IPS-18a (cell line): Measurements from ENCODE around the gene CCR5.

Experiments used
- H3K27ac ChIP-seq: one replicate; pipeline ENCODE4 v1.5.1; 2013; ENCODE audit warnings: low read length
- H3K27me3 ChIP-seq: one replicate; pipeline ENCODE4 v1.6.1; 2013; ENCODE audit warnings: mild to moderate bottlenecking, low read length; ENCODE audit not compliant: control insufficient read depth, insufficient read depth
- H3K36me3 ChIP-seq: one replicate; pipeline ENCODE4 v1.6.1; 2013; ENCODE audit warnings: low read depth, low read length; ENCODE audit not compliant: control insufficient read depth
- H3K4me1 ChIP-seq: one replicate; pipeline ENCODE4 v1.6.1; 2013; ENCODE audit warnings: low read depth, low read length; ENCODE audit not compliant: control insufficient read depth
- H3K4me3 ChIP-seq: one replicate; pipeline ENCODE4 v1.5.1; 2013; ENCODE audit warnings: low read length
- H3K9ac ChIP-seq: one replicate; pipeline ENCODE4 v1.6.1; 2013; ENCODE audit warnings: mild to moderate bottlenecking, low read length, moderate library complexity
- H3K9me3 ChIP-seq: one replicate; pipeline ENCODE4 v1.6.1; 2013; ENCODE audit warnings: low read depth, low read length; ENCODE audit not compliant: control insufficient read depth

The CCR5 gene

GRCh38 chr3:46349484-46350261 lies 21.1 kb upstream of the CCR5 start:
- H3K36me3 ChIP-seq: no peaks in the 10 kb centered on the region
- no peak overlapping the region for H3K9ac ChIP-seq
- no peak overlapping the region for H3K4me3 ChIP-seq
- H3K27ac ChIP-seq: no peak overlapping the region
- H3K27me3 ChIP-seq: no peaks in the 10 kb centered on the region
- peaks cover 3% of the 10 kb centered on the region for H3K9me3 ChIP-seq
- H3K4me1 ChIP-seq: no peaks in the 10 kb centered on the region

DNA sequence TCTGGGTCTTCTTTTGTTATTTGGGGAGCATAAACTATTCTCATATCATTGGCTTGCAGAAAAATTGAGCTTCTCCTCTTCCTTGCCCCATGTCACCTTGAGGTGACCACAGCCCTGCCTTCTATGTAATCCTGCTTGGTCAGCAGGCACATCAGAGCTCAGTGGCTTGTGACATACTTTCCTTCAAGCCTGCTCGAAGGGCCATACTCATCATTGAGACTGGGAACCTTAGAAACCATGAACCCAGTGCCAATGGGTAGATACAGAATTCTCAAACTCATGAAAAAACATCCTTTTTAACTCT lies 20.5 kb upstream of the CCR5 start:
- Histone ChIP-seq H3K9ac (no peak overlapping the region), H3K27ac (no peak overlapping the region), H3K4me1 (no peaks in the 10 kb centered on the region), H3K9me3 (peaks cover 3% of the 10 kb centered on the region), H3K4me3 (no peak overlapping the region), H3K27me3 (no peaks in the 10 kb centered on the region), H3K36me3 (no peaks in the 10 kb centered on the region)

DNA sequence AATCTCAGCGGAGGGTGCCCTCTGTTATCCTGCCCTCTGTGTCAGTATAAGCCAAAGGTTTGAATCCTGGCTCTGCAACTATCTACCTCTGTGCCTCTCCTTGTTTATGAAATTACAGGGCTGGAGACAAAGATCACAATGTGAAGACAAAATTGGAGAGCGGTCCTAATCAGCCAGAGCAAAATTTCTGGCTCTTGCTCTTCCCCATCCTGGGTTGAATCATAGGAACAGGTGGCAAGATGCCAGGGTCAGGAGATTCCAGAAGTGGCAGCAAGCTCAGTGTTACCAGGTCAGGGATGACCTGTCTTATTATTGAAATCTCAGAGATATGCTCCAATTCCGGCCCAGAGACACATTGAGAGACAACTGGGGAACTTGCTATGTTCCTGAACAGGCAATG lies 19.1 kb upstream of the CCR5 start:
- Histone ChIP-seq H3K4me3 (no peak overlapping the region), H3K36me3 (no peaks in the 10 kb centered on the region), H3K9me3 (no peaks in the 10 kb centered on the region), H3K27me3 (no peaks in the 10 kb centered on the region), H3K27ac (no peak overlapping the region), H3K9ac (no peak overlapping the region), H3K4me1 (no peaks in the 10 kb centered on the region)

- Histone ChIP-seq H3K4me1 (no peaks in the 10 kb centered on the region), H3K27me3 (no peaks in the 10 kb centered on the region)
Measured at GRCh38 chr3:46353090-46353489, 17.7 kb upstream of the CCR5 start.

DNA sequence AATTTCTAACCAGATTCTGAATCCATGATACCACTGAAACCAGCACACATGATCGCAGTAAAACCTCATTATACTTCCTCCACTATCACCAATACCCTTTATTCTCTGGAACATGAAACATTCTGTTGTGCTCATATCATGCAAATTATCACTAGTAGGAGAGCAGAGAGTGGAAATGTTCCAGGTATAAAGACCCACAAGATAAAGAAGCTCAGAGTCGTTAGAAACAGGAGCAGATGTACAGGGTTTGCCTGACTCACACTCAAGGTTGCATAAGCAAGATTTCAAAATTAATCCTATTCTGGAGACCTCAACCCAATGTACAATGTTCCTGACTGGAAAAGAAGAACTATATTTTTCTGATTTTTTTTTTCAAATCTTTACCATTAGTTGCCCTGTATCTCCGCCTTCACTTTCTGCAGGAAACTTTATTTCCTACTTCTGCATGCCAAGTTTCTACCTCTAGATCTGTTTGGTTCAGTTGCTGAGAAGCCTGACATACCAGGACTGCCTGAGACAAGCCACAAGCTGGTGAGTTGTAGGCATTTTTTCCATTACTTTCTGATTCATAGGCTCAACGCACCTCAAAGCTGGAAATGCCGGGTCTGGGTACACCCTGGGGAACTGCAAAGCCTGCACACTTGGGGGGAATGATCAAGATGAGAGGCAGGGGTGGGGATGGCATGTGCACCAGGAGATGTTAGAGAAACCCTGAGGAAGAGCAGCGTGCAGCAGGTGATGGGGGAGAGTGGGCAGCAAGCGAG lies 16.9 kb upstream of the CCR5 start, which contains the start of gene CCR2:
TSS of gene CCR2 (plus strand) at position 465 of the 764 bp plus-strand sequence. CDS start 3,417 bp downstream, outside the sequence.
- H3K4me1 ChIP-seq: no peaks in the 10 kb centered on the region
- no peaks in the 10 kb centered on the region for H3K27me3 ChIP-seq
- no peaks in the 10 kb centered on the region for H3K36me3 ChIP-seq
- no peak within 1 kb of the TSS for H3K4me3 ChIP-seq
- no peaks in the 10 kb centered on the region for H3K9me3 ChIP-seq
- no peak within 1 kb of the TSS for H3K9ac ChIP-seq
- H3K27ac ChIP-seq: no peak within 1 kb of the TSS

More at GRCh38 chr3:46353090-46353489, 17.7 kb upstream of the CCR5 start:
- H3K27ac ChIP-seq: no peak overlapping the region
- no peak overlapping the region for H3K4me3 ChIP-seq
- no peaks in the 10 kb centered on the region for H3K36me3 ChIP-seq
- no peak overlapping the region for H3K9ac ChIP-seq
- H3K9me3 ChIP-seq: no peaks in the 10 kb centered on the region

GRCh38 chr3:46354478-46354877 lies 16.3 kb upstream of the CCR5 start:
- Histone ChIP-seq H3K27ac (no peak overlapping the region), H3K36me3 (no peaks in the 10 kb centered on the region), H3K27me3 (no peaks in the 10 kb centered on the region), H3K4me3 (no peak overlapping the region), H3K9me3 (no peaks in the 10 kb centered on the region), H3K9ac (no peak overlapping the region), H3K4me1 (no peaks in the 10 kb centered on the region)

DNA sequence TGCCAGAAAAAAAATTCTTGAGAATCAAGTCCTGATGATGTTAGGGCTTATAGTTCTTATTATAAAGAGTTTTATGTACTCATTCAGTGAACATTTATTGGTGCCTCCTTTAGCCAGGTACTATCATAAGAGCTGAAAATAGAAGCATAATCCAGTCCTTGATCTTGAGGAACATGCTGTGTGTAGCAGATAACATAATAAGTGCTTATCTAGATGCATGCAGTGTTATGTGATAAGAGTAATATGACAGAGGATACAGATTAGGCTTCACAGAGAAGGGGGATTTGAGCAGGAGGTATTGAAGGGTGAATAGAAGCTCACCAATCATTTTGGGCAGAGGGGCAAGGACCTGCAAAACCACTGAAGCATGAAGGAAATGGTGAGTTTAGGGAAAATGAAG lies 15.8 kb upstream of the CCR5 start:
- Histone ChIP-seq H3K4me3 (no peak overlapping the region), H3K27me3 (no peaks in the 10 kb centered on the region), H3K27ac (no peak overlapping the region), H3K9ac (no peak overlapping the region), H3K4me1 (no peaks in the 10 kb centered on the region), H3K36me3 (no peaks in the 10 kb centered on the region), H3K9me3 (no peaks in the 10 kb centered on the region)

DNA sequence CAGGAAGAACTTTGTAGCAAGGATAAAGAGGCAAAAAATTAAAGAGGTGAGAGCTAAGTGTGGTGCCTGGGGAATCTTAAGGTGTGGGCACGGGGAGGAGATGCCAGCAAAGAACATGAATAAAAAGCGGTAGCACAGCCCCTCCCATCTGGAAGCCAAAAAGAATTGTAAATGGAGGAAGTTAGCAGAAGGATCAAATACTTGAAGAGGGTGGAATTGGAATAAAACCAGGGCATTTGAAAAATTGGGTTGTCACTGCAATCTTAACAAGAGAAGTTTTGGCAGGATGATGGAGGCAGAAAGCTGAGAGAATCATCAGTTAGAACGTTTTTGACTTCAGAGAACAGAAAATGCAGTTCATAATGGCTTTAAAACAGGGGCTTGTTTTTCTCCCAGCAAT lies 14.5 kb upstream of the CCR5 start:
- Histone ChIP-seq H3K27me3 (no peaks in the 10 kb centered on the region), H3K27ac (no peak overlapping the region), H3K4me3 (no peak overlapping the region), H3K9me3 (no peaks in the 10 kb centered on the region), H3K9ac (no peak overlapping the region), H3K36me3 (no peaks in the 10 kb centered on the region), H3K4me1 (no peaks in the 10 kb centered on the region)

DNA sequence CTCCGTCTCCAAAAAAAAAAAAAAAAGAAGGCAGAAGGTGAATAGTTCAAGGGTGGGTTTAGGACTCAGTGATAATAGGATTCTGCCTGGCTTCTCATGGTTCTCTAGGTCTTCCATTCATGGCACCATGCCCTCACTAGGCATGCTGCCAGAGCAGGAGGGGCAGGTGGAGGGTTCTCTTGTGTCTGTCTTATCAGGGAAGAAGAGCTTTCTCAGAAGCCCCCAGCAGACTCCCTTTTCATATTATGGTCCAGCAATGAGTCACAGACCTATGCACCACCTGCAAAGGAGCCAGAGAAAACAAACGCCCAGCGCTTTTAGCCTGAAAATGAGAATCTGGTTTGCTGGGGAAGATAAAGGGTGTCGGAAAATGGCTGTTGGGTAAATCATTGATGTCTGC lies 13.8 kb upstream of the CCR5 start:
- H3K27ac ChIP-seq: no peak overlapping the region
- H3K9me3 ChIP-seq: no peaks in the 10 kb centered on the region
- no peak overlapping the region for H3K4me3 ChIP-seq
- H3K4me1 ChIP-seq: no peaks in the 10 kb centered on the region
- no peaks in the 10 kb centered on the region for H3K36me3 ChIP-seq
- H3K27me3 ChIP-seq: no peaks in the 10 kb centered on the region
- no peak overlapping the region for H3K9ac ChIP-seq

DNA sequence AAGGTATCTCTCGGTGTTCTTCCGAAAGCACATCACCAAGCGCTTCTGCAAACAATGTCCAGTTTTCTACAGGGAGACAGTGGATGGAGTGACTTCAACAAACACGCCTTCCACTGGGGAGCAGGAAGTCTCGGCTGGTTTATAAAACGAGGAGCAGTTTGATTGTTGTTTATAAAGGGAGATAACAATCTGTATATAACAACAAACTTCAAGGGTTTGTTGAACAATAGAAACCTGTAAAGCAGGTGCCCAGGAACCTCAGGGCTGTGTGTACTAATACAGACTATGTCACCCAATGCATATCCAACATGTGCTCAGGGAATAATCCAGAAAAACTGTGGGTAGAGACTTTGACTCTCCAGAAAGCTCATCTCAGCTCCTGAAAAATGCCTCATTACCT lies 12.3 kb upstream of the CCR5 start:
- H3K4me1 ChIP-seq: no peaks in the 10 kb centered on the region
- H3K4me3 ChIP-seq: no peak overlapping the region
- H3K9me3 ChIP-seq: no peaks in the 10 kb centered on the region
- H3K27ac ChIP-seq: no peak overlapping the region
- no peaks in the 10 kb centered on the region for H3K27me3 ChIP-seq
- H3K9ac ChIP-seq: no peak overlapping the region
- H3K36me3 ChIP-seq: no peaks in the 10 kb centered on the region

DNA sequence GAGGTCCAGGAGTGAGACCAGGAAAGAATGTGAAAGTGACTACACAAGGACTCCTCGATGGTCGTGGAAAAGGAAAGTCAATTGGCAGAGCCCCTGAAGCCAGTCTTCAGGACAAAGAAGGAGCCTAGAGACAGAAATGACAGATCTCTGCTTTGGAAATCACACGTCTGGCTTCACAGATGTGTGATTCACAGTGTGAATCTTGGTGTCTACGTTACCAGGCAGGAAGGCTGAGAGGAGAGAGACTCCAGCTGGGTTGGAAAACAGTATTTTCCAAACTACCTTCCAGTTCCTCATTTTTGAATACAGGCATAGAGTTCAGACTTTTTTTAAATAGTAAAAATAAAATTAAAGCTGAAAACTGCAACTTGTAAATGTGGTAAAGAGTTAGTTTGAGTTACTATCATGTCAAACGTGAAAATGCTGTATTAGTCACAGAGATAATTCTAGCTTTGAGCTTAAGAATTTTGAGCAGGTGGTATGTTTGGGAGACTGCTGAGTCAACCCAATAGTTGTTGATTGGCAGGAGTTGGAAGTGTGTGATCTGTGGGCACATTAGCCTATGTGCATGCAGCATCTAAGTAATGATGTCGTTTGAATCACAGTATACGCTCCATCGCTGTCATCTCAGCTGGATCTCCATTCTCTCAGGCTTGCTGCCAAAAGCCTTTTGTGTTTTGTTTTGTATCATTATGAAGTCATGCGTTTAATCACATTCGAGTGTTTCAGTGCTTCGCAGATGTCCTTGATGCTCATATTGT lies 10.8 kb upstream of the CCR5 start:
- Histone ChIP-seq H3K36me3 (no peaks in the 10 kb centered on the region), H3K9ac (no peak overlapping the region), H3K9me3 (no peaks in the 10 kb centered on the region), H3K4me3 (no peak overlapping the region), H3K4me1 (no peaks in the 10 kb centered on the region), H3K27me3 (no peaks in the 10 kb centered on the region), H3K27ac (no peak overlapping the region)
